HCEC 1CT (cell line): Measurements from ENCODE around the gene TXNDC11.
A peak's percentile ranks its signal among the peaks of the same experiment; 100 is the strongest.
"Not testable (repeated sequence)": the region's sequence is repeated elsewhere in the genome, so short reads cannot be mapped to it uniquely, and the experiment has no call there.

Experiments
- DNase-seq: peaks from one replicate; pipeline ENCODE4 v3.0.0-alpha.2; 2017

Gene TXNDC11

GRCh38 chr16:11742536-11743307 lies at the start of gene TXNDC11:
Gene TXNDC11, minus strand, starts transcription at chr16:11742857. Its CDS starts 127 bp downstream, at chr16:11742730.
- peak; percentile 96 for DNase-seq

DNA sequence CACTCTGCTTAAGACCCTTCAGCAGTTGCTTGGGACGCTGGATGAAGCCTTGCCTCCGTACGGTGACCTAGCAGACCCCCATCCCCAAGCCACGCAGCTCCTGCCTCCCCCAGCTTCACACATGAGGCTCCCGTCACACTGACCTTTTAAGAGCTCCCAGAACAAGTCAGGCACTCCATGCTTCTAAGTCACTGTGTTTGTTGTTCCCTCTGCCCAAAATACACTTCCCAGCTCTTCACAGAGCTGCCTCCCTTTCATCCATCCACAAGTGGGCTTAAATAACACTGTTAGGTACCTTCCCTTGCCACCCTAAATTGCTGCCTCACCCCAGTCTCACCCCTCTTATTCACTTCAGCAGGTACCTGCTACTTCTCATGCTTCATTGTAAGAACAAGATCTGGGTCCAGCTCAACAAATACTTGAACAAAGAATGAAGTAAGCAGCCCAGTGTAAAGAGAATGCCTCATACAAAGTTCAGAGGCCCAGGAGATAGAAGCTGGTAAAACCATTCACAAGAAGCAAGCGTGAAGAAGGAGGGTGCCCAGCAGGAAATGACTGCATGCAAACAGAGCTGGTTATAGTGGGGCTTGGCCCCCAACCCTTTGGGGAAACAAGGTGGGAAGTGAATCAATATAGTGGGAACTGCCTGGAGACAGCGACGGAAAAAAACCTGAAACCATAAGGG lies 48.6 kb upstream of the TXNDC11 start:
- no peak for DNase-seq

DNA sequence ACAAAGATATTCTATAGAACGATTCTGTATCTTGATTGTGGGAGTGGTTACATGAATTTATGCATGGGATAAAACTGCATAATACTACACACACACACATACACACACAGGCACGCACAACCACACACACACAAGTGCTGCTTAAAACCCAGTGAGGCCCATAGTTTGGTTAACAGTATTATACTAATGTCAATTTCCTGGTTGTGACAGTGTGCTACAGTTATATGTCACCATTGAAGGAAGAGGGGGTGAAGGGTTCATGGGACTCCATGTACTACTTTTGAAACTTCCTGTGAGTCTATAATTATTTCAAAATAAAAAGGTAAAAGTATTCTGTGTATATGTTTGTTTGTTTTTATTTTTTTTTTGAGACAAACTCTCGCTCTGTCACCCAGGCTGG lies 46.3 kb upstream of the TXNDC11 start:
- no peak for DNase-seq

DNA sequence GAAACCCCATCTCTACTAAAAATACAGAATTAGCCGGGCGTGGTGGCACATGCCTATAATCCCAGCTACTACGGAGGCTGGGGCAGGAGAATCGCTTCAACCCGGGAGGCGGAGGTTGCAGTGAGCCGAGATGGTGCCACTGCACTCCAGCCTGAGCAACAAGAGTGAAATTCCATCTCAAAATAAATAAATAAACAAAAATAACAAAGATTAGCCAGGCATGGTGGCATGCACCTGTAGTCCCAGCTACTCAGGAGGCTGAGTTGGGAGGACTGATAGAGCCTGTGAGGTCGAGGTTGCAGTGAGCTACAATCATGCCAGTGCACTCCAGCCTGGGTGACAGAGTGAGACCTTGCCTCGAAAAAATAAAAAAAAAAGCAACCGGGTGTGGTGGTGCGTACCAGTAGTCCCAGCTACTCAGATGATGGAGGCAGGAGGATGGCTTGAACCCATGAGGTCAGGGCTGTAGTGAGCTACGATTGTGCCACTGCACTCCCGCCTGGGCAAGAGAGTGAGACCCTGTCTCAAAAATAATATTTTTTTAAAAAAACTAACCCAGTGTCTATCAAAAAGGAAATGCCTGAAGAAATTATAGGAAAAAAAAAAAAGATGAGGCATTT lies 42.4 kb upstream of the TXNDC11 start:
- DNase-seq = not testable (repeated sequence)

- DNase-seq = not testable (repeated sequence)
These were observed 41.7 kb upstream of the TXNDC11 start for GRCh38 chr16:11784381-11784780.

- DNase-seq = no peak
These were observed 41.3 kb upstream of the TXNDC11 start for GRCh38 chr16:11784038-11784369.

DNA sequence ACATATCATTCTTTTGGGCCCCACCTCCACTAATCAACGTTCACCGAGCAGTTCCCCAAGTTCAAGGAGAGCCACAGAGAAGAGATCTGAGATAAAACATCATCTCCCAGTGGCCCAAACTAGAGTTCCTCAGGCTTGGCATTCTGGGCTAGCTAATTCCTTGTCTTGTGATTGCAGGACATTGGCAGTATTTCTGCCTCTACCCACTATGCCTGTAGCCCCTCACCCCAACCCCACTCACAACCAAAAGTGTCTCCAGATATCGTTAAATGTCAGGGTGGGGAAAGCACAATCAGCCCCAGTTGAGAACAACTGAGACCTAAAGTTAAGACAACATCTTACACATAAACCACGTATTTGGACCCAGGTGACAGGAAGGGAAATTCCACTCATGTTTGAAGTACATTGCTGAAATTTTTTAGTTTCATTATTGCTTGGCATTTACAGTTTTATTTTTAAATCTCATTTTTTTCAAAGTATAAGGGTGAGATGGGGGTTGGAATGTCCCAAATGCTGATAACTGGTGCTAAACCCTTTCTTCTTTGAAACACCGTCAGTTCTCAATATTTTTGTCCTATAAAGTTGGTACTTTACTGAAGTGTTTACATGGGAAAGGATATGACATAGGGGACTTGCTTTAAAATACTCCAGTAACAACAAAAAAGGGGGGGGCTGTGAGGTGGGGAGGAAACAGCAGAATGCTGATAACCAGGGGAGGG lies 40.8 kb upstream of the TXNDC11 start:
- DNase-seq = peak; percentile 20

- no peak for DNase-seq
These were observed 39.1 kb upstream of the TXNDC11 start for GRCh38 chr16:11781773-11782172.

GRCh38 chr16:11780991-11781680 lies 38.5 kb upstream of the TXNDC11 start:
- DNase-seq = peak; percentile 7

- DNase-seq = no peak
These were observed 36.4 kb upstream of the TXNDC11 start for GRCh38 chr16:11779074-11779473.

GRCh38 chr16:11774065-11774626 lies 31.5 kb upstream of the TXNDC11 start:
- DNase-seq = no peak

GRCh38 chr16:11768849-11769248 lies 26.2 kb upstream of the TXNDC11 start:
- DNase-seq = no peak

DNA sequence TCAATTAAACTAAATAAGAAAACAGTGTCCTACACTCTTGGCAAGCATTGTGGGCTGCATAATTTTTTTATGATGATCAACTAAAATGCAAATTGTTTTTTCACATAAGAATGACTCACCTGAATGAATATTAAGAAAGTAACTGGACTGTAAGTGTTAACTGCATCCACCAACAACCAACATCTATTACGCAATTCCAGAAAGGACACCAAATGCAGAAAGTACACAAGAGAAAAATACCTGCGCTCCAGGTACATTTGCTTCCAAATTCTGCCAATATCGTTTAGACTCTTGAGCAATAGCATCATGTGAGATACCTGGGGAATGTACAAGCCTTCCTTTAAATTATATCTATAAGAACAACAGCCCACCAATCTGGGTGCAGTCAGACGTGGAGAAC lies 19.8 kb upstream of the TXNDC11 start:
- DNase-seq = no peak

- no peak for DNase-seq
These were observed 17.3 kb upstream of the TXNDC11 start for GRCh38 chr16:11759997-11760396.

DNA sequence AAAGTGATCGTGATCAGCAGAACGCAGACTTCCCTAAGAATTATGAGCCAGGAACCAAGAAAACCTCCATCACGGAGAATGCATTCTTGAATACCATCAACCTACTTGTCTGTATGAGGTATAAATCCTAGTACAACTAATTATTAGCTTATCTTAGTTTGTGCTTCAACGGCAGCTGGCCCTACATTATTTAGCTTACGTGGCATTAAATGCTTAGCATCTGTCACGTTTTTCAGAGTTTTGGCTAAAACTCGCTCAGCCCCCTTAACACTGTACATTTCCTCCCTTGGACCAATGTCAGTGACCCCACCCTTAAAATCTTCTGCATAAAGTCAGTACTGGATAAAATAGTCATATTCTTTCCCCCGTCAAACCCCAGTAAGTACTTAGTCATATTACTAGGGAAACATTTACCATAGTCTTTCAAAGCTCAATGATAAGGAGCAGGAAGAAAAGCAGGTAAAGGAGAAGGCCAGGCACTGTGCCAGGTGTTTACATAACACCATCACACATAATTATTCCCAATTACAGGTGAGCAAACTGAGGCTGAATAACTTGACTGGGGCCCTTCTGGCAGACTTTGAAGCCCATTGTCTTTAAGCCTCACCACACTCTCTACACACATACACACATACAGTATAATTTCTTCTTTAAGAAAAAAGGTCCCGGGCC lies 16.6 kb upstream of the TXNDC11 start:
- no peak for DNase-seq

GRCh38 chr16:11757671-11758545 lies 15.3 kb upstream of the TXNDC11 start:
- peak; percentile 67 for DNase-seq

DNA sequence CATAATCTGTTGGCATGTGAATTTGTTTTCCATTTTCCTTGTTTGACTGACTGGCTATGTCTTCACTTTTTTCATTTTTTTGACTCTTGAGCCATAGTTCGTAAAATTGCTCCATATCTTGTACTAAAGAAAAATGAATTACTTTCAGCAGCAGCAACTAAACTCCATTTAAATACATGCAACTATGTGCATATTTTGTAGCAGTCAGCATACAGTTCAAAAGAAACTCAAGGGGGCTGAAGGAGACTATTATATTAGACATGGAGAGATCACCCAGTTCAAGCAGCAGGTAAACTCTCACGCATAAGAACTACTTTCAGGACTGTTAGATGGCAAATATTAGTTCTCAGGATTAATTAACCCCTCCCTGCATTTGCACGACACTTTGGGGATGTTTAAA lies 13.6 kb upstream of the TXNDC11 start:
- no peak for DNase-seq

DNA sequence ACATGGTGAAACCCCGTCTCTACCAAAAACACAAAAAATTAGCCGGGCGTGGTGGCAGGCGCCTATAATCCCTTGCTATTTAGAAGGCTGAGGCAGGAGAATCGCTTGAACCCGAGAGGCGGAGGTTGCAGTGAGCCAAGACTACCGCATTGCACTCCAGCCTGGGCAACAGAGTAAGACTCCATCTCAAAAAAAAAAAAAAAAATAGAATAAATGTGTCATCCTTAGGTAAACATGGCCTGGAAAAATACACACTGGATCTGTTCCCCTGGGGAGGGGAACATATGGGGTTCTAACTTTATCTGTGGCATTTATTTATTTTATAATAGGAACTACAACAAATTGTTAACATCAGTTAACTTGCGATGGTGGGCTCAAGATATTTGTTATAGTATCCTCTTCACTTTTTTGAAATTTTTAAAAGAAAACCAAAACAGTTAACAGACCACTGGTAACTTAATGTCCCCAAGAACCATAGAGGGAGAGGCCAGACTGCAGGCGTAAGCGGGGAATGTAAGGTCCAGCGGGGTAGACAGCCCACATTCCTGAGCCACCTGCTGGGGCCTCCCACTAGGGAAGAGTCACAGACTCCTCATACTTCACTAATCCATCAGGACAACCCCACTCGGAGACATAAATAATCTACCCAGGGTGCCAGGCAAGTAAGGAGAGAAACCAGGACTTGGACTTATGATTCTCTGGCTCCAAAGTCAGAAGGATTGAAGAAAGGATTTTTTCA lies 12.5 kb upstream of the TXNDC11 start:
- no peak for DNase-seq

GRCh38 chr16:11752856-11753255 lies 10.2 kb upstream of the TXNDC11 start:
- DNase-seq = no peak

GRCh38 chr16:11750056-11750455 lies 7.4 kb upstream of the TXNDC11 start:
- no peak for DNase-seq
